GM18526 (cell line): ENCODE data around the gene MRPL9.

Source experiments
- POLR2A ChIP-seq: IDR thresholded peaks from 3 replicates; pipeline ENCODE4 v1.6.1; 2011; ENCODE audit not compliant: insufficient read length; ENCODE audit errors: extremely low read depth

Gene MRPL9

GRCh38 chr1:151720554-151720953 is 42.7 kb downstream of the MRPL9 start:
- no peak for TF ChIP-seq POLR2A

DNA sequence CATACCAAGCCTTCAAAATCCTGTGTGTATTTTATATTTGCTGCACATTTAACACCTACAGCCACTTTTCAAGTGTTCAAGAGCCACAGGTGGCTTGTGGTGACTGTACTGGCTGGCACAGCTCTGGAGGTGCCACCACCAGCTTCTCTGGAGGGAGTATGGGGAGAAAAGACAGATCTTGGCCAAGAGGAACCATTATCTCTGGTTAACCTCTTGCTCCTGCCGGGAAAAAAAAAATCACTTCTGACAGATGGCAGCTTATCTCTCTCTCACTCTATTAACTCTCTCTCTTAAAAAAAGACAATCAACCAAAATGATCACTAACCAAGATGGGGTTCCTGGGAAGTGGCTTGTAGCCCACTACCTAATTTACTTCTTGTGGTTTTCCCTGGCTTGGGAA is 43.2 kb downstream of the MRPL9 start:
- no peak for TF ChIP-seq POLR2A

- TF ChIP-seq POLR2A, result no peak
Measured at GRCh38 chr1:151718666-151719065, 44.6 kb downstream of the MRPL9 start.

- no peak for TF ChIP-seq POLR2A
Measured at GRCh38 chr1:151718011-151718431, 45.3 kb downstream of the MRPL9 start.

GRCh38 chr1:151716771-151717631 is 46.3 kb downstream of the MRPL9 start, which contains the start of gene CELF3:
Gene CELF3, minus strand, starts transcription at chr1:151716803. Its CDS starts 783 bp downstream, at chr1:151716020.
- TF ChIP-seq POLR2A, result no peak

GRCh38 chr1:151716405-151716762 is 46.9 kb downstream of the MRPL9 start:
- TF ChIP-seq POLR2A, result no peak

DNA sequence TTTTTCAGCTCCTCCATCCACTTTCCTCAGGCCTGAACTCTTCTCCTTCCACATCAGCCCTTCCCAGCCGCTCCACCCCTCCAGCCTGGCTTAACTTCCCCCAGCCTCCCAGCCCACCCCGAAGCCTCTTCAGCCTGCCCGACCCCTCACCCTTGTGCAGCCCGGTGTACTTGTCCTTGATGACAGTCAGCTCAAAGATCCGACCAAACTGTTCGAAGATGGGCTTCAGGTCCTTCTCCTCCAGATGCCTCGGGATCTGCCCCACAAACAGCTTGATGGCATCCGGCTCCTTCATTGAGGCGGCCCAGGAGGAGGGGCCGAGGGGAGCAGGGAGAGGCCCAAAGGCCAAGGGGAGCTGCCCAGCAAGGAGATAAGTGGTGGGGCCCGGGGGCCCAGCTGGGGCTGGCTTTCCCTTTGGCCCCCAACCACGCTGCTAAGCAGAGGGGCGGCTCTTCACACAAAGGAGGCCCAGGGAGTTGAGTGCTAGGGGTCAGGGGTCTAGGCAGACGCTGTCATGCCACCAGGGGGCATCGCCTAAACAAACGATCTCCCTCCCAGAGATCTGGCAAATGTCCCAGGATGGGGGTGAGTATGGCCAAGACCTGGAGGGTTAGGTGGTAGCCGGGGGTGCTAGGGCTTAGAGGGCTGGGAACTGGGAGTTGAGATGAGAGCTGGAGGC is 47.4 kb downstream of the MRPL9 start:
- no peak for TF ChIP-seq POLR2A

GRCh38 chr1:151714820-151715725 is 48.2 kb downstream of the MRPL9 start:
- no peak for TF ChIP-seq POLR2A

GRCh38 chr1:151713874-151714273 is 49.4 kb downstream of the MRPL9 start:
- no peak for TF ChIP-seq POLR2A

GRCh38 chr1:151713044-151713443 is 50.3 kb downstream of the MRPL9 start:
- TF ChIP-seq POLR2A, result no peak

DNA sequence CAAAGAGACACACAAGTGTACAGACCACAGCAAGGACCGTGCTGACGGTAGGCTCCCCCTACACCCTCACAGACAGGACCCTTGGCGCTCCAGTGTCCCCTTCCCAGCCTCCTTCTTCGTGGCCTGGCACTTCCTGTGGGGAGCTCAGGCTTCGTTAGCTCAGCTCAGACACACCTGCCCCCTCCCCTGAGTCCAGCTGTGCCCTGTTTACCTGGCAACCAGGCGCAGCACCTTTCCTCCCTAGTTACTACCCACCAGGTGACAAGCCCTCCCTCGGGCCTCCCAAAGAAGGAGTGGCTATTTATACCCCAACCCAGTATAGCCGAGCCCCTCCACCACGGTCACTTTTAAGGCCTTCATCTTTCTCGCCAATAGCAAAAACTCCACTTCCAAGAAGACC is 51.3 kb downstream of the MRPL9 start:
- no peak for TF ChIP-seq POLR2A

DNA sequence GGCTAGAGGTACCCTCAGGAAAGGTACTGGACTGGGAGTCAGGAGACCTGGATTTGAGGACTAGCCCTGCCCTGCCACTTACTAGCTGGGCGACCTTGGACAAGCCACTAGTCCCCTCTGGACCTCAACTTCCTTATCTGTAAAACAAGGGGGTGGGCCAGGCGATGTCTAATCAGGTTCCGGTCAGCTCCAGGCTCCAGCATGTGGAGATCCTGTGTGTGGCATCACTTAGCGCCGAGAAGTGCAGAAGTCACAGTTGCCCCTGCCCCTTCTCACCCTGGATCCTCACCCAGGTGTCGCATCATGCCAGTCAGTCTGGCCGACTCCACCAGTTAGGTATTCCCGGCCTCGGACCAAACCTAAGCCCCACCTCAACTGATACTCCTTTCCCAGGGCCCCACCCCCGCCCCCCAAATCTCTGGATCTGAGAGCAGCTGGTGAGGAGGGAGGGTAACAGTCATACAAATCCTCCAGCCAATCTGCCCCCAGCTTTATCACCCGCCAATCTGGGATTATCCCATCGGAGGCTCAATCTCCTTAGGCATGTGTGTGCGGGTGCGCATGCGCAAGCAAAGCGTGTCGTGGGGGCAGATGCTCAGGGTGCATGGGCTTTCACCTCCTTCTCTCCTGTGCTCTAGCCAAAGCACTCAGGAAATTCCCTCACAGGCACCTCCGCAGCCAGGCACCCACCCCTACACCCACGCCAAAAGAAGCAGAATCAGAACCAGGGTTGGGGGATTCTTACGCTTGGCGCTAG is 52.1 kb downstream of the MRPL9 start:
- no peak for TF ChIP-seq POLR2A

- no peak for TF ChIP-seq POLR2A
Measured at GRCh38 chr1:151710187-151710840, 53.0 kb downstream of the MRPL9 start.
